NCI-H1436 treated with DMSO at 0.1 percent for 48 hours (cell line): ENCODE data around the gene NR2F1.
A peak's percentile ranks its signal among the peaks of the same experiment; 100 is the strongest.

Experiments
- DNase-seq: peaks from one replicate; lab custom pipeline; 2025; lab: John Stamatoyannopoulos, UW

Gene NR2F1

GRCh38 chr5:93604644-93605515 is 21.9 kb downstream of the NR2F1 start:
- no peak for DNase-seq

DNA sequence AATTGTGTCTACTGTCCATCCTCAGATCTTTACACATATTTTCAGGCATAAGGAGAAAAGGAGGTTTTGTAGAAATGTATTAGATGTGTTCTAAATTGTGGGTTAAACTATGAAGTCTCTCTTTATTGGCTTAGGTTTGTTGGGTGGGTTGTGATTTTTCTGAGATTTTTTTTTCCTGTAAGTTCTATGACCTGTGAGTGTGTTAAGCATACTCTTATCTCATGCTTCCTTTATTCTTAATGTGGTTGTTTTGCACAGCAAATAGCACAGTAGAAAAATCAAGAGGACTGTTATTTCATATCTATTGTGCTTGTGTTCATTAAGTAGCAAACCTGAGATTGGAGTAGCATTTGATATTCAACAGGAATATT is 23.3 kb downstream of the NR2F1 start:
- no peak for DNase-seq

GRCh38 chr5:93607367-93608258 is 24.6 kb downstream of the NR2F1 start:
- peak; percentile 16 for DNase-seq

- DNase-seq, result no peak
Observed at GRCh38 chr5:93608855-93609254, 25.8 kb downstream of the NR2F1 start.

GRCh38 chr5:93609762-93610161 is 26.7 kb downstream of the NR2F1 start:
- DNase-seq, result no peak

DNA sequence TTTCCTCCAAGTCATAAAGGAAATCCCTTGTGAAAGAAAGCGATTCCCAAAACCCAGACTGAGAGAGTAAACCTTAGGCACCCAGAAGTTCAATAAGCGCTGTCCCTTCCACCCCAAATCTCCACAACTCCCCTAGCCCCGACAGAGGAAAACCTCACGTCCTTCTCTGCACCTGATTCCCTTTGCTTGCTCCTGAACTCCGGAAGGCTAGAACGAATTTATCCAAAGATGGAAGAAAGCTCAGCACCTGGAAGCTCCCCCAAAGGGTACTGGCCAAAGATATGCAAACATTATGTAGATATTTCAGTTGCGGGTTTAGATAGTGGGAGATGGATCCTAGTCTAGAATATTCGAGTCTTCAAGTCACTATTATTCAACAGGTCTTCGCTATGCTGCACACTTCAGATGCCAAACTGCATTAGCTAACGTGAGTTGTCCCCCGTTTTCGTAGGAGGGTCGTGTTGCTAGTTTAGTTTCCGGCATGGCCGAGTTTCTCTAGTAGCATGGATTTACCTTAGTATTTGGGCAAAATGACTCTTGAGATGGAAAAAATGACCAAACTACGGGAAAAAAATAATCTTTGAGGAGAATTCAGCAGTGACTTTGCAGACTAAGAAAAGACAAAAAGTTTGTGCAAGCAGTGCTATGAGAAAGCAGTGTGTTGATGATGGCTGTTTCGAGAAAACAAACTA is 27.7 kb downstream of the NR2F1 start:
- no peak for DNase-seq

- DNase-seq, result no peak
Observed at GRCh38 chr5:93611273-93611975, 28.4 kb downstream of the NR2F1 start.

DNA sequence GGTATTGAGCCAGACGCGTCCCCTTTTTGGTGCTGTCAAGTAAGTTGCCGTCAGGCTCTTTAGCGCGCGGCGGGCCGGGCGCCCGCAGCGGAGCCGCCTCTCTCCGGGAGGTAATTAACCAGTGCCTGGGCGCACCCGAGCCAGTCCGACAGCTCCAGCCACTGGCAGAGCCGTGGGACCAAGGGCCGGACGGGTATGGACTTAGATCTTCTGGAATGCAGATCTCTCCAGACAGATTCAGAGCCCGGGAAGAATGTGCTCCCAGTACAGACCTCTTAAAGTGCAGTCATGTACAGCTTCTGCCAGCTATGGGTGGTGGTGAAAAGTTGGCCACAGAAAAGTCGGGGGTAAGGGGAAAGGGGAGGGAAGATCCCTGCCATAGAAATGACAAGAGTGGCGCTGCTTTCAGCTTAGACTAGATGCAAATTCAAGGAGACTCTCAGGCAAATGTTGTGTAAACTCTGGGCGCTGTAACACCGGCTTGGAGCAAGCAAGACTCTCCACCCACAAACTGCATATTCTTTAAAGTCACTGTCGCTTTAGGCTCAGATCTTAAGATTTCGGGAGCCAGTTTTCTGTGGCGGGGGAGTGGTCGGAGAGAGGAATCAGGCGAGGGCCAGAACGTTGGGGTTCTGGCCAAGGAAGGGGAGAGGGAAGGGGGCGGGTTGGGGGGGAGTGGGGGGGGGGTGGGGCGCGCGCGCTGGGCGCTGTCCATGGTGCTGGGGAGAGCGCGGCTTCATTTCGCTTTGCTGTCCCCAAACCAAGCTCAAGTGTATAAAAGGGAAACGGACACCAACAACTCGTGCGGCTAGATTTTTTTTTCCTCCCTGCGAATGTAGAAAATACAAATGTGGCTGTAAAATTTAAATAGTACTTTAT is 29.2 kb downstream of the NR2F1 start:
- no peak for DNase-seq

DNA sequence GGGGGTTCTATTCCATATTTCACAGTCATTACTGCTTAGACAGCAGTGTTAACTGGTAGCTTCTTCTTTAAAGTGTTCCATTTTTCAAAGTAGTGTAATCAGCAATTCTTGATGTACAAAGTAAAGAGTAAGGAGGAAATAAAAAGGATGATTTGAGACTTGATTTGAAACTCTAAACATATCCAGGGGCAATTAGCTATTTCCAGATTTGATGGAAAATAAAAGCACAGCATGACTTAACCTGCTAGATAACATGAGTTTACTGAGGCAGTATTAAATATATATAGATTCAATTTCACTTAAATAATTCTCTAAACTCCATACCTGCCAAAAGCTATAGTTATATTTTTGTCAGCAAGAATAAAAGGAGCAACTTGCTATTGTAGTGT is 29.8 kb downstream of the NR2F1 start:
- no peak for DNase-seq

GRCh38 chr5:93616538-93617174 is 33.6 kb downstream of the NR2F1 start:
- no peak for DNase-seq

GRCh38 chr5:93620487-93621326 is 37.7 kb downstream of the NR2F1 start:
- DNase-seq, result no peak

DNA sequence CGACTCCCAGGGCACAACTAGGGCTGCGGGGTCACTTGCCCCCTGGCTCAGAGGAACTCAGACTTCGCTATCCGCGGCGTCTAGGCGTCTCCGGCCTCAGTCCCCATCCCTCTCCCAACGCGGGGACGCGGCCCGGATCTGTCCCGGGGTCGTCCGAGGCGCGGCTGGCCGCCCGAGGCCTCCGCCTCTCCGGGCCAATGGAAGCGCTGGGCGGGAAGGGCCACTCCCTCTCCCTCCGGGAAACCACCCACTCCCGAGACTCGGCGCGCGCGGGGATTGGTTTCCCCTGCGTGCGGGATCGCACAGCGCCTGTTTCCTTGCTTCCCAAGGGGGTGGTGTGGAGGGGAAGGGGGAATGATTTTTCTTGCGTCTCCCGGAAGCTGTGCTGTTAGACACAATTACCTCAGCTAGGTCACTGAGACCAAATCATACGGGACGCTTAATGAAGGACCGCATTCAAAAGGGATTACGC is 38.3 kb downstream of the NR2F1 start:
- DNase-seq, result peak; percentile 57

GRCh38 chr5:93622240-93622885 is 39.3 kb downstream of the NR2F1 start:
- peak; percentile 47 for DNase-seq

DNA sequence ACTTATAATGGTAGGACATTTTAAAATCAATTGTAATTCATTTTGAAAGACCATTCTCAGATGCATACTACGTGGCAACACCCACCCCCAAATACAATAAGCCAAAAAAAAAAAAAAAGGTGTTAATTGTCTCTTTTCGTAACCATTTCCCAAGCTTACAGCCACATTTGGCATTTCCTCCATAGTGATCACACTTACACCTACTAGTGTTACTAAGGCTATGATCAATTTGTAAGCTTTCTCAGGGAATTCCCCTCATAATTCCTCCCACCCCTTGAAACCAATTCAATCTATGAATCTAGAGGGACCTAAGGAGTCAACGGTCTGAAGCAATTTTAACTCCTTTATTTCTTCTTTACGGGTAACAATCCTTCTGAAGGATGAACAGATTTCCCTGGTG is 40.1 kb downstream of the NR2F1 start:
- no peak for DNase-seq

GRCh38 chr5:93626801-93627200 is 43.8 kb downstream of the NR2F1 start:
- no peak for DNase-seq

GRCh38 chr5:93632327-93632726 is 49.3 kb downstream of the NR2F1 start:
- no peak for DNase-seq

DNA sequence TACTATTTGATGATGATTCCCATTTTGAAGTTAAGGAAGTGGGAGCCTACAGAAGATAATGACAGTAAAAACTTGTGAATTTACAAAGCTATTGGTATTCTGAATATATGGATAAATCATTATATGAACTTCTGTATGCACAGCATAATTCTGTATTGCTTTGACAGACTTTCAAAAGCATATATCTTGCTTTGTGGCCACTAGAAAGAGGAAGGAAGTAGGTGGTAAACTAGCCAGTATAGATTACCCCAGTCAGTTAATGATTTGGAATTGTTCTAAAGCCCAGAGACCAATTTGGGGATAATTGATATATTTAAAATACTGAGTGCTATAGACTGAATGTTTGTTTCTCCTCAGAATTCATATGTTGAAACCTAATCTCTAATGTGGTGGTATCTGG is 53.0 kb downstream of the NR2F1 start:
- no peak for DNase-seq

GRCh38 chr5:93636837-93637236 is 53.8 kb downstream of the NR2F1 start:
- no peak for DNase-seq

DNA sequence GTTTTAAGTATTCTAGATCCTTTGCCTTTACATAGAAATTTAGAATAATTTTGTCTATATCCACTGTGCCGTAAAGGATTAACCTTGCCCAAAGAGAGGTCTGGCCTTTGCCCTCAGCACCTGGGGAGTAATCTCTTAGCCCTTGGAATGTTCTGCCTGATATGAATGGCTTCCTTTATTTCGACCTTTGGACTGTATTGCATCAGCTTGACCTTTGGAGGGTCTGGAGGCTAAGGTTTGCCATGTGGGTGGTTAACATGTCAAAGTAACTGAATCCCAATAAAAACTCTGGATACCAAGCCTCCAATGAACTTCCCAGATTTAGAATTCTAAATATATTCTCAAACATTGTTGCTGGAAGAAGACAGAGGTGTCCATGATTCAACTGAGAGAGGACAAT is 54.7 kb downstream of the NR2F1 start:
- no peak for DNase-seq
